Measurements from ENCODE around the gene GPLD1. TPM values are rescaled to one million over a fixed set of nuclear protein-coding genes. Genes with fewer than 3 reads are reported as not detected.

The GPLD1 gene
- total RNA-seq, 1 donor from 2014 or later, result 3.6 TPM

DNA sequence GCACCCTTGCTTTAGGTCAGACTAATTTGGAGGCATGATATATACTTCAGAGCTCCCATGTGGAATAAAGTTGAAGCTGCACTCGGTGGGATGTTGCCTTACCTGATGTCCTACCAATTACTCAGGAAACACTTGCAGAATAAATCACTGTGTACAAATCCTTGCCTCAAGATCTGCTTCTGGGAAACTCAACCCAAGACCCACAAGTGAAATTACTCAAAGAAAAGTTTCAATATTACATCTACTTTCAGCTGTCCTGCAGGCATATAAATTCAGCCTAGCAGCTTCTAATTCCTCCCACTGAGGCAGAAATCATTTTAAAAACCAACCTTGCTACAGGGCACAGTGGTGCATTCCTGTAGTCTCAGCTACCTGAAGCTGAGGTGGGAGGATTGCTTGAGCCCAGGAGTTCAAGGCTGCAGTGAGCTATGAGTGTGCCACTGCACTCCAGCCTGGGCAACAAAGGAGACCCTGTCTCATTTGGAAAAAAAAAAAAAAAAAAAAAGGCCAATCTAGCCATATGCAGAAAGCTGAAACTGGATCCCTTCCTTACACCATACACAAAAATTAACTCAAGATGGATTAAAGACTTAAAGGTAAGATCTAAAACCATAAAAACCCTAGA lies 110.8 kb downstream of the GPLD1 start:
- H3K27me3 ChIP-seq (ENCODE audit: low read depth), result no peaks in the 10 kb centered on the region
- H3K36me3 ChIP-seq, result no peaks in the 10 kb centered on the region
- no peak overlapping the region for H3K27ac ChIP-seq
- TF ChIP-seq, protein P1, sequence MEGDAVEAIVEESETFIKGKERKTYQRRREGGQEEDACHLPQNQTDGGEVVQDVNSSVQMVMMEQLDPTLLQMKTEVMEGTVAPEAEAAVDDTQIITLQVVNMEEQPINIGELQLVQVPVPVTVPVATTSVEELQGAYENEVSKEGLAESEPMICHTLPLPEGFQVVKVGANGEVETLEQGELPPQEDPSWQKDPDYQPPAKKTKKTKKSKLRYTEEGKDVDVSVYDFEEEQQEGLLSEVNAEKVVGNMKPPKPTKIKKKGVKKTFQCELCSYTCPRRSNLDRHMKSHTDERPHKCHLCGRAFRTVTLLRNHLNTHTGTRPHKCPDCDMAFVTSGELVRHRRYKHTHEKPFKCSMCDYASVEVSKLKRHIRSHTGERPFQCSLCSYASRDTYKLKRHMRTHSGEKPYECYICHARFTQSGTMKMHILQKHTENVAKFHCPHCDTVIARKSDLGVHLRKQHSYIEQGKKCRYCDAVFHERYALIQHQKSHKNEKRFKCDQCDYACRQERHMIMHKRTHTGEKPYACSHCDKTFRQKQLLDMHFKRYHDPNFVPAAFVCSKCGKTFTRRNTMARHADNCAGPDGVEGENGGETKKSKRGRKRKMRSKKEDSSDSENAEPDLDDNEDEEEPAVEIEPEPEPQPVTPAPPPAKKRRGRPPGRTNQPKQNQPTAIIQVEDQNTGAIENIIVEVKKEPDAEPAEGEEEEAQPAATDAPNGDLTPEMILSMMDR (IDR thresholded peaks at IDR 0.05), result no peak
- DNase-seq, result no peak
- intact Hi-C loops (cut with DNase I), result no loop called here
- no peak overlapping the region for H3K4me3 ChIP-seq
- no peaks in the 10 kb centered on the region for H3K9me3 ChIP-seq
- no peak for ATAC-seq
- no peaks in the 10 kb centered on the region for H3K4me1 ChIP-seq

Other genes starting within 250 kb of the GPLD1 start
- 5.6 TPM for gene DCDC2, start 131.5 kb downstream of the GPLD1 start, total RNA-seq
- gene MRS2, start 86.6 kb downstream of the GPLD1 start, total RNA-seq, result 20.5 TPM
- 13.8 TPM for gene ALDH5A1, start 5.4 kb upstream of the GPLD1 start, total RNA-seq
- gene KIAA0319, start 156.6 kb upstream of the GPLD1 start, total RNA-seq, result 1.6 TPM
- gene TDP2, start 177.3 kb upstream of the GPLD1 start, total RNA-seq, result 43.6 TPM
- gene ACOT13, start 177.5 kb upstream of the GPLD1 start, total RNA-seq, result 24.6 TPM
- 123 TPM for gene C6orf62, start 229.6 kb upstream of the GPLD1 start, total RNA-seq

Measured in lower lobe of right lung (tissue), 2 donors.